Measurements from ENCODE around the gene TMEM9.

- TF ChIP-seq EZH2phosphoT487 (IDR thresholded peaks at IDR 0.05; ENCODE audit: insufficient read depth, low read depth) (no peak), EZH2 (IDR thresholded peaks at IDR 0.05; ENCODE audit: insufficient read depth, poor library complexity, severe bottlenecking) (no peak)
These were observed 61.5 kb downstream of the TMEM9 start for GRCh38 chr1:201092738-201093137.
